Cardiac muscle cell (in vitro differentiated cells and primary cell): Measurements from ENCODE around the gene PRKAR1B. TPM values are rescaled to one million over a fixed set of nuclear protein-coding genes. Genes with fewer than 3 reads are reported as not detected.
"Not testable (repeated sequence)": the region's sequence is repeated elsewhere in the genome, so short reads cannot be mapped to it uniquely, and the experiment has no call there.

Experiments used
- DNase-seq, 2 donors: peaks; one replicate each; pipeline versions ENCODE4 v3.0.0 to v3.0.0-alpha.2; 2010 to 2017; ENCODE audit warnings: low read depth in 1 of 2, low spot score in 1 of 2
- H3K27ac ChIP-seq: fragments of 200-600 bp; sonication (generic); 2 replicates; pipeline ENCODE4 v1.5.1; 2016
- H3K27me3 ChIP-seq: fragments of 200-600 bp; sonication (generic); 2 replicates; pipeline ENCODE4 v1.6.0; 2016; ENCODE audit warnings: control low read depth
- H3K36me3 ChIP-seq: fragments of 200-600 bp; sonication (generic); 2 replicates; pipeline ENCODE4 v1.5.1; 2016; ENCODE audit warnings: control low read depth
- H3K4me1 ChIP-seq: fragments of 200-600 bp; sonication (generic); 2 replicates; pipeline ENCODE4 v1.8.1; 2017; ENCODE audit warnings: low read depth, mild to moderate bottlenecking, mixed run types
- H3K4me3 ChIP-seq: fragments of 200-600 bp; sonication (generic); 2 replicates; pipeline ENCODE4 v1.5.1; 2016; ENCODE audit warnings: mild to moderate bottlenecking
- H3K9me3 ChIP-seq: fragments of 200-600 bp; sonication (generic); 2 replicates; pipeline ENCODE4 v1.5.1; 2017; ENCODE audit warnings: low read depth, mild to moderate bottlenecking, control low read depth
- CTCF ChIP-seq: IDR thresholded peaks from 2 replicates; pipeline ENCODE4 v1.5.1; 2012; ENCODE audit warnings: low read depth, mild to moderate bottlenecking, low read length
- polyA plus RNA-seq: library from polyadenylated mRNA; unstranded; fragments of >200 nt; fragmentation: Nextera tagmentation; extraction: Ambion mirVana; gene quantifications from 2 replicates; pipeline ENCODE4 v1.2.1, GENCODE V29; 2016
- total RNA-seq: library from RNA; depleted of rRNA; stranded (reverse); fragments of >200 nt; gene quantifications from 2 replicates; pipeline ENCODE4 v1.2.3, GENCODE V29; 2016

Gene PRKAR1B
- total and polyA plus RNA-seq, 2 experiments from 2014 or later: 32.8 to 40.2 TPM

- no peaks in the 10 kb centered on the region for H3K9me3 ChIP-seq
- H3K27ac ChIP-seq: no peak overlapping the region
- no peak for TF ChIP-seq CTCF
- H3K36me3 ChIP-seq: no peaks in the 10 kb centered on the region
- no peak overlapping the region for H3K4me3 ChIP-seq
- peak in 1 of 2 donors; percentile 23 for DNase-seq
- no peaks in the 10 kb centered on the region for H3K27me3 ChIP-seq
- H3K4me1 ChIP-seq: no peaks in the 10 kb centered on the region
These were observed 85.8 kb downstream of the PRKAR1B start for GRCh38 chr7:641269-641671.

- Histone ChIP-seq H3K27ac (no peak overlapping the region), H3K9me3 (no peaks in the 10 kb centered on the region), H3K4me3 (no peak overlapping the region), H3K36me3 (no peaks in the 10 kb centered on the region), H3K27me3 (no peaks in the 10 kb centered on the region), H3K4me1 (no peaks in the 10 kb centered on the region)
- no peak for TF ChIP-seq CTCF
- DNase-seq: no peak
These were observed 88.6 kb downstream of the PRKAR1B start for GRCh38 chr7:638256-639011.

GRCh38 chr7:637826-638225 lies 89.3 kb downstream of the PRKAR1B start:
- Histone ChIP-seq H3K36me3 (no peaks in the 10 kb centered on the region), H3K27me3 (no peaks in the 10 kb centered on the region), H3K4me1 (no peaks in the 10 kb centered on the region), H3K9me3 (no peaks in the 10 kb centered on the region), H3K27ac (no peak overlapping the region), H3K4me3 (no peak overlapping the region)
- DNase-seq: no peak
- no peak for TF ChIP-seq CTCF

- no peak overlapping the region for H3K4me3 ChIP-seq
- H3K27me3 ChIP-seq: no peaks in the 10 kb centered on the region
- no peak overlapping the region for H3K27ac ChIP-seq
- TF ChIP-seq CTCF: peak; percentile 57
- H3K9me3 ChIP-seq: no peaks in the 10 kb centered on the region
- no peaks in the 10 kb centered on the region for H3K36me3 ChIP-seq
- peak; percentile 7 to 47 for DNase-seq
- no peaks in the 10 kb centered on the region for H3K4me1 ChIP-seq
These were observed 90.7 kb downstream of the PRKAR1B start for GRCh38 chr7:636396-636795.

GRCh38 chr7:635687-636382 lies 91.2 kb downstream of the PRKAR1B start:
- H3K9me3 ChIP-seq, H3K4me1 ChIP-seq, H3K27me3 ChIP-seq, H3K27ac ChIP-seq, H3K4me3 ChIP-seq, H3K36me3 ChIP-seq, DNase-seq: not testable (repeated sequence)

GRCh38 chr7:635227-635626 lies 91.9 kb downstream of the PRKAR1B start:
- H3K4me3 ChIP-seq: no peak overlapping the region

More at GRCh38 chr7:635227-635626, 91.9 kb downstream of the PRKAR1B start:
- Histone ChIP-seq H3K27ac (no peak overlapping the region), H3K4me1 (no peaks in the 10 kb centered on the region), H3K36me3 (no peaks in the 10 kb centered on the region), H3K27me3 (no peaks in the 10 kb centered on the region), H3K9me3 (no peaks in the 10 kb centered on the region)
- TF ChIP-seq CTCF: no peak
- DNase-seq: no peak
